ENCODE measurements around the gene LDLRAD2. TPM values are rescaled to one million over a fixed set of nuclear protein-coding genes. Genes with fewer than 3 reads are reported as not detected.

Gene LDLRAD2
- total and polyA plus RNA-seq, 10 of the 15 experiments (the other 5 are each of a cell fraction or from before 2014, with no cell fraction given) = 0.04 to 0.23 (median 0.11) TPM; not detected in 7

DNA sequence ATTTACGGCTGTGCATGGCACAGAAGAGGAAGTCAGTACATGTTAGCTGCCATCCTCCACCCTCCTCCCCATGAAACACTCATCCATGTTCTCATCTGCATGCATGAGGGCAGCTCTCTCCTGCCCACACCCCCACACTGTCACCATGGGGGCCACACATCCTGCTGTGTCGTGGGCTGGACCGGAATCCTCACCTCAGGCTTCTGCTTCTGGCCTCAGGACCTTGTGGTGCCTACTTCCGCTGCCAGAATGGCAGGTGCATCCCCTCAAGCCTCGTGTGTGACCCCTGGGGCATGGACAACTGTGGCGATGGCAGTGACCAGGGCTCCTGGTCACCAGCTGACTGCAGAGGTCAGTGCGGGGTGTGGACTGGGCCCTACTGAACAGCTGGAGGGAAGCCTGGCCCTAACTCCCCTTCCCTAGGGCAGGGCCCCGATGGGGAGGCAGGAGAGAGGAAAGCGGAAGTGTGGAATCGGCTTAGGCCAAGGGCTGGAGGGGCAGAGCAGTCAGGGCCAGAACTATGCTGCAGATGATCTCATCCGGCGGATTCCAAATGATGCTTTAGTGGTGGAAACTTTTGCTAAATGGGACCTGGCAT is 3.8 kb downstream of the LDLRAD2 start:
- no peaks in the 10 kb centered on the region for H3K79me2 ChIP-seq (ENCODE audit: control insufficient read depth, insufficient read depth, low read length)
- intact Hi-C loops (cut with micrococcal nuclease; ENCODE audit: unreplicated experiment) (no loop called here), in situ Hi-C loops (cut with MboI) (no loop called here)
- ChIA-PET CTCF (no interaction called here), SMC1A (ENCODE audit: uncharacterized antibody, unreplicated experiment) (no interaction called here), POLR2A (no interaction called here), RAD21 (ENCODE audit: unreplicated experiment) (no interaction called here)
- no peak; the same call in 2 of the 3 replicates for ATAC-seq
- TF ChIP-seq NR2F1 (conservative IDR thresholded peaks at IDR 0.05) = 0 out of 2 replicates have a peak, but pooled peaks have one; percentile 29
- TF ChIP-seq, protein P1, sequence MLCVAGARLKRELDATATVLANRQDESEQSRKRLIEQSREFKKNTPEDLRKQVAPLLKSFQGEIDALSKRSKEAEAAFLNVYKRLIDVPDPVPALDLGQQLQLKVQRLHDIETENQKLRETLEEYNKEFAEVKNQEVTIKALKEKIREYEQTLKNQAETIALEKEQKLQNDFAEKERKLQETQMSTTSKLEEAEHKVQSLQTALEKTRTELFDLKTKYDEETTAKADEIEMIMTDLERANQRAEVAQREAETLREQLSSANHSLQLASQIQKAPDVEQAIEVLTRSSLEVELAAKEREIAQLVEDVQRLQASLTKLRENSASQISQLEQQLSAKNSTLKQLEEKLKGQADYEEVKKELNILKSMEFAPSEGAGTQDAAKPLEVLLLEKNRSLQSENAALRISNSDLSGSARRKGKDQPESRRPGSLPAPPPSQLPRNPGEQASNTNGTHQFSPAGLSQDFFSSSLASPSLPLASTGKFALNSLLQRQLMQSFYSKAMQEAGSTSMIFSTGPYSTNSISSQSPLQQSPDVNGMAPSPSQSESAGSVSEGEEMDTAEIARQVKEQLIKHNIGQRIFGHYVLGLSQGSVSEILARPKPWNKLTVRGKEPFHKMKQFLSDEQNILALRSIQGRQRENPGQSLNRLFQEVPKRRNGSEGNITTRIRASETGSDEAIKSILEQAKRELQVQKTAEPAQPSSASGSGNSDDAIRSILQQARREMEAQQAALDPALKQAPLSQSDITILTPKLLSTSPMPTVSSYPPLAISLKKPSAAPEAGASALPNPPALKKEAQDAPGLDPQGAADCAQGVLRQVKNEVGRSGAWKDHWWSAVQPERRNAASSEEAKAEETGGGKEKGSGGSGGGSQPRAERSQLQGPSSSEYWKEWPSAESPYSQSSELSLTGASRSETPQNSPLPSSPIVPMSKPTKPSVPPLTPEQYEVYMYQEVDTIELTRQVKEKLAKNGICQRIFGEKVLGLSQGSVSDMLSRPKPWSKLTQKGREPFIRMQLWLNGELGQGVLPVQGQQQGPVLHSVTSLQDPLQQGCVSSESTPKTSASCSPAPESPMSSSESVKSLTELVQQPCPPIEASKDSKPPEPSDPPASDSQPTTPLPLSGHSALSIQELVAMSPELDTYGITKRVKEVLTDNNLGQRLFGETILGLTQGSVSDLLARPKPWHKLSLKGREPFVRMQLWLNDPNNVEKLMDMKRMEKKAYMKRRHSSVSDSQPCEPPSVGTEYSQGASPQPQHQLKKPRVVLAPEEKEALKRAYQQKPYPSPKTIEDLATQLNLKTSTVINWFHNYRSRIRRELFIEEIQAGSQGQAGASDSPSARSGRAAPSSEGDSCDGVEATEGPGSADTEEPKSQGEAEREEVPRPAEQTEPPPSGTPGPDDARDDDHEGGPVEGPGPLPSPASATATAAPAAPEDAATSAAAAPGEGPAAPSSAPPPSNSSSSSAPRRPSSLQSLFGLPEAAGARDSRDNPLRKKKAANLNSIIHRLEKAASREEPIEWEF (IDR thresholded peaks at IDR 0.05; ENCODE audit: insufficient replicate concordance, low read depth, low read length) = no peak
- no peak overlapping the region for H3K4me3 ChIP-seq
- H3K36me3 ChIP-seq (ENCODE audit: control insufficient read depth in 2 of 2, insufficient read depth in 2 of 2, low read length in 1 of 2) = no peaks in the 10 kb centered on the region
- no peaks in the 10 kb centered on the region for H4K20me1 ChIP-seq (ENCODE audit: control insufficient read depth, insufficient read depth)
- no peak overlapping the region for H3K9ac ChIP-seq (ENCODE audit: control insufficient read depth, insufficient read depth, low read length)
- no peak for FAIRE-seq
- no peaks in the 10 kb centered on the region; the same call in 2 of the 3 replicates for H3K9me3 ChIP-seq (replicated peaks; ENCODE audit: control insufficient read depth, insufficient read depth, low read length)
- no peak overlapping the region for H2AFZ ChIP-seq (ENCODE audit: control insufficient read depth, low read depth, low read length)
- no peak overlapping the region for H3K27ac ChIP-seq (ENCODE audit: control insufficient read depth, insufficient read depth)
- no peaks in the 10 kb centered on the region; a peak in 1 of 4 replicates for H3K27me3 ChIP-seq (replicated peaks in 1 of 2; ENCODE audit: control insufficient read depth in 2 of 2, insufficient read depth in 2 of 2, low read length in 1 of 2)
- no peak for DNase-seq (ENCODE audit: low read depth, low spot score)
- no TSS peak for BruUV-seq (replicated peaks)
- WGBS (ENCODE audit: insufficient coverage, insufficient replicate concordance, low lambda C conversion rate, missing lambda C conversion rate) = 78% methylated on average over 12 of the region's 12 CpGs
- no peak overlapping the region for H3K4me2 ChIP-seq (ENCODE audit: control insufficient read depth, insufficient read depth)
- no peaks in the 10 kb centered on the region for H3K4me1 ChIP-seq (ENCODE audit: control insufficient read depth, insufficient read depth, low read length)

All from GM12878 (cell line).